DOHH2 (cell line): ENCODE measurements around the gene WDR70.

Source experiments
- CTCF ChIP-seq: fragments of 200-600 bp; sonication (generic); IDR thresholded peaks from one replicate; pipeline ENCODE4 v1.5.1; 2014; ENCODE audit warnings: antibody characterized with exemption, mild to moderate bottlenecking, low read depth, low read length; ENCODE audit not compliant: poor library complexity, severe bottlenecking
- EZH2phosphoT487 ChIP-seq: fragments of 200-600 bp; sonication (generic); IDR thresholded peaks from 2 replicates; pipeline ENCODE4 v1.6.1; 2017; ENCODE audit warnings: borderline replicate concordance, mild to moderate bottlenecking, antibody characterized with exemption, low read length, moderate library complexity, mixed read lengths

- TF ChIP-seq CTCF: no peak
- no peak for TF ChIP-seq EZH2phosphoT487
These were observed 247.1 kb downstream of the WDR70 start for GRCh38 chr5:37626266-37626665.
